ENCODE data around the gene COX7A2L. TPM values are rescaled to one million over a fixed set of nuclear protein-coding genes. Genes with fewer than 3 reads are reported as not detected.

COX7A2L gene
- total RNA-seq, 1 experiment from 2014 or later: 132 TPM

DNA sequence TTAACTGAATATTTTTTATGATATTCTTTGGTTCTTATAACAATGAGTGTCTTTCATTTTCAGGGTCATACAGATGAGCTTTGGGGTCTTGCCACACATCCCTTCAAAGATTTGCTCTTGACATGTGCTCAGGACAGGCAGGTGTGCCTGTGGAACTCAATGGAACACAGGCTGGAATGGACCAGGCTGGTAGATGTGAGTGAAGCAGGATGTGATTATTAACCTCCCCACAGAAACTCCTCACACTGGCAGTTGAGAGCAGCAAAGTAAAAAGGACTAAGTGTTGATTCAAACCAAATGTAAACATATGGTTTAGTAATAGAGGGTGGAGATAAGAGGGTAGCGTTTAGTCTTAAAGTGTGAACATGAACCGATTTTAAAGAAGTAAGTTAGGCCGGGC, 57.8 kb downstream of the COX7A2L start:
- no peaks in the 10 kb centered on the region for H3K9me3 ChIP-seq (ENCODE audit: control insufficient read depth, insufficient read depth, low read depth, low read length)
- in situ Hi-C loops (cut with HindIII; ENCODE audit: low pct_unique_long_range_greater_than_20kb, low sequenced_read_pairs): no loop called here
- peaks cover 25% of the 10 kb centered on the region for H3K36me3 ChIP-seq (ENCODE audit: control insufficient read depth, insufficient read depth, low read length)

DNA sequence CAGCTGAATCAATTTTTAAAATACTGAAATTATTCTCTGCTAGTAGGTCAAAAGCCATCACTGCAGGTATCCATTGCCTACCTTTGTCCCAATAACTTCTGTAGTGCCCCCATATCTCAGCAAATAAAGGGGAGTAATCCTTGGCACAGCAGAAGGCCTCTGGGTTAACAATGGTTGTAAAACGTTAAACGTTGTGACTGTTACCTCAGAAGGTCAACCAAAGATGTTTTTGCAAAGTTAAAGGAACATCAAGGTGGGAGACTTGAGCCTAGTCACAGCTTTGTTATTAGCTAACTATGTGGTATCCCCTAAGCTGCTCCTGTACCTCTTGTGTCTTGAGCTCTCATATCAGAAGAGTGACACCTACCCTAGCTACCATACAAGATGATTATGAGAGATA, 60.5 kb downstream of the COX7A2L start:
- BruUV-seq (replicated peaks): no TSS peak
- TF ChIP-seq SIN3A (IDR thresholded peaks at IDR 0.05; ENCODE audit: borderline replicate concordance, insufficient read depth, low read depth, low read length) (no peak), POLR2AphosphoS5 (IDR thresholded peaks at IDR 0.05; ENCODE audit: low read depth, low read length) (no peak), TCF7L2 (IDR thresholded peaks at IDR 0.05; ENCODE audit: low read depth, low read length) (no peak), CTCF (IDR thresholded peaks at IDR 0.05) (no peak), REST (IDR thresholded peaks at IDR 0.05; ENCODE audit: insufficient read depth in 1 of 2, low read depth in 2 of 2, low read length in 1 of 2) (no peak)
- ATAC-seq (no peak), DNase-seq (ENCODE audit: low read depth, low spot score) (no peak)
- Histone ChIP-seq H3K4me3 (ENCODE audit: low read depth in 2 of 2, low read length in 2 of 2) (no peak overlapping the region), H3K27ac (ENCODE audit: low read length) (no peak overlapping the region), H3K27me3 (ENCODE audit: control insufficient read depth, insufficient read depth, low read length) (no peaks in the 10 kb centered on the region), H3K4me1 (ENCODE audit: control insufficient read depth, insufficient read depth, low read length) (no peaks in the 10 kb centered on the region), H3K36me3 (ENCODE audit: control insufficient read depth, insufficient read depth, low read length) (peaks cover 44% of the 10 kb centered on the region), H3K9me3 (ENCODE audit: control insufficient read depth, insufficient read depth, low read depth, low read length) (no peaks in the 10 kb centered on the region)
- intact Hi-C loops (cut with micrococcal nuclease; ENCODE audit: unreplicated experiment) (no loop called here), in situ Hi-C loops (cut with HindIII; ENCODE audit: low pct_unique_long_range_greater_than_20kb, low sequenced_read_pairs) (no loop called here)
- POLR2A ChIA-PET: no interaction called here
- CTCF ChIA-PET: no interaction called here

More for the DNA sequence above, 57.8 kb downstream of the COX7A2L start:
- Histone ChIP-seq H3K27ac (ENCODE audit: low read length) (no peak overlapping the region), H3K4me3 (ENCODE audit: low read depth in 2 of 2, low read length in 2 of 2) (no peak overlapping the region), H3K27me3 (ENCODE audit: control insufficient read depth, insufficient read depth, low read length) (no peaks in the 10 kb centered on the region), H3K4me1 (ENCODE audit: control insufficient read depth, insufficient read depth, low read length) (no peaks in the 10 kb centered on the region)
- no peak for DNase-seq (ENCODE audit: low read depth, low spot score)
- ChIA-PET POLR2A (no interaction called here), CTCF (no interaction called here)
- intact Hi-C loops (cut with micrococcal nuclease; ENCODE audit: unreplicated experiment): no loop called here
- ATAC-seq: peak; percentile 45; the same call in 1 of the 2 replicates
- no peak for TF ChIP-seq TCF7L2 (IDR thresholded peaks at IDR 0.05; ENCODE audit: low read depth, low read length)
- no peak for TF ChIP-seq POLR2AphosphoS5 (IDR thresholded peaks at IDR 0.05; ENCODE audit: low read depth, low read length)
- no peak for TF ChIP-seq SIN3A (IDR thresholded peaks at IDR 0.05; ENCODE audit: borderline replicate concordance, insufficient read depth, low read depth, low read length)
- no peak for TF ChIP-seq CTCF (IDR thresholded peaks at IDR 0.05)
- TF ChIP-seq REST (IDR thresholded peaks at IDR 0.05; ENCODE audit: insufficient read depth in 1 of 2, low read depth in 2 of 2, low read length in 1 of 2): no peak
- BruUV-seq (replicated peaks): no TSS peak

Other genes with a start within 250 kb of the COX7A2L start
- 107 TPM for gene EML4, start 191.9 kb downstream of the COX7A2L start, total RNA-seq (2021; ENCODE audit: unreplicated experiment)
- gene KCNG3, start 132.8 kb upstream of the COX7A2L start, total RNA-seq (2021; ENCODE audit: unreplicated experiment): 4.3 TPM
- 65.6 TPM for gene MTA3, start 207.4 kb upstream of the COX7A2L start, total RNA-seq (2021; ENCODE audit: unreplicated experiment)

Measured in Panc1 (cell line).